Measurements from ENCODE around the gene INPP4B.

INPP4B gene

GRCh38 chr4:142347241-142347640 lies 498.9 kb downstream of the INPP4B start:
- Mint-ChIP-seq H3K27me3 (ENCODE audit: low read depth) (no peaks in the 10 kb centered on the region), H3K36me3 (ENCODE audit: low read depth) (no peaks in the 10 kb centered on the region), H3K9me3 (no peaks in the 10 kb centered on the region), H3K27ac (no peak overlapping the region), H3K4me3 (no peak overlapping the region), H3K4me1 (peaks cover 56% of the 10 kb centered on the region)
- no peak for TF ChIP-seq CTCF (IDR thresholded peaks at IDR 0.05; ENCODE audit: unreplicated experiment in 3 of 3)

- H3K9me3 Mint-ChIP-seq, result no peaks in the 10 kb centered on the region
- no peak overlapping the region for H3K4me3 Mint-ChIP-seq
- H3K27ac Mint-ChIP-seq, result no peak overlapping the region
- H3K27me3 Mint-ChIP-seq (ENCODE audit: low read depth), result no peaks in the 10 kb centered on the region
- no peak for TF ChIP-seq CTCF (IDR thresholded peaks at IDR 0.05; ENCODE audit: unreplicated experiment in 3 of 3)
- no peaks in the 10 kb centered on the region for H3K36me3 Mint-ChIP-seq (ENCODE audit: low read depth)
- H3K4me1 Mint-ChIP-seq, result peaks cover 43% of the 10 kb centered on the region
Measured at GRCh38 chr4:142345924-142346323, 500.2 kb downstream of the INPP4B start.

GRCh38 chr4:142341268-142341667 lies 504.8 kb downstream of the INPP4B start:
- Mint-ChIP-seq H3K27me3 (ENCODE audit: low read depth) (no peaks in the 10 kb centered on the region), H3K4me3 (no peak overlapping the region), H3K27ac (no peak overlapping the region), H3K36me3 (ENCODE audit: low read depth) (no peaks in the 10 kb centered on the region), H3K9me3 (peaks cover 4% of the 10 kb centered on the region), H3K4me1 (peaks cover 5% of the 10 kb centered on the region)
- no peak for TF ChIP-seq CTCF (IDR thresholded peaks at IDR 0.05; ENCODE audit: unreplicated experiment in 3 of 3)

- H3K27ac Mint-ChIP-seq, result no peak overlapping the region
Measured at GRCh38 chr4:142339053-142339452, 507.0 kb downstream of the INPP4B start.

GRCh38 chr4:142336251-142336934 lies 509.7 kb downstream of the INPP4B start:
- Mint-ChIP-seq H3K36me3 (ENCODE audit: low read depth) (peaks cover 3% of the 10 kb centered on the region), H3K9me3 (peaks cover 4% of the 10 kb centered on the region), H3K27me3 (ENCODE audit: low read depth) (no peaks in the 10 kb centered on the region), H3K4me1 (peaks cover 11% of the 10 kb centered on the region), H3K27ac (no peak overlapping the region), H3K4me3 (no peak overlapping the region)
- TF ChIP-seq CTCF (IDR thresholded peaks at IDR 0.05; ENCODE audit: unreplicated experiment in 3 of 3), result no peak

More at GRCh38 chr4:142339053-142339452, 507.0 kb downstream of the INPP4B start:
- H3K27me3 Mint-ChIP-seq (ENCODE audit: low read depth), result no peaks in the 10 kb centered on the region
- H3K4me1 Mint-ChIP-seq, result peaks cover 2% of the 10 kb centered on the region
- H3K9me3 Mint-ChIP-seq, result peaks cover 4% of the 10 kb centered on the region
- H3K36me3 Mint-ChIP-seq (ENCODE audit: low read depth), result peaks cover 3% of the 10 kb centered on the region
- TF ChIP-seq CTCF (IDR thresholded peaks at IDR 0.05; ENCODE audit: unreplicated experiment in 3 of 3), result no peak
- H3K4me3 Mint-ChIP-seq, result no peak overlapping the region

- Mint-ChIP-seq H3K36me3 (ENCODE audit: low read depth) (peaks cover 3% of the 10 kb centered on the region), H3K27ac (peak overlapping the region in 1 of 3 experiments; percentile 9), H3K4me3 (no peak overlapping the region), H3K27me3 (ENCODE audit: low read depth) (no peaks in the 10 kb centered on the region), H3K4me1 (peaks cover 18% of the 10 kb centered on the region), H3K9me3 (peaks cover 4% of the 10 kb centered on the region)
- TF ChIP-seq CTCF (IDR thresholded peaks at IDR 0.05; ENCODE audit: unreplicated experiment in 3 of 3), result no peak
Measured at GRCh38 chr4:142334931-142335330, 511.2 kb downstream of the INPP4B start.

Data from nephron (organoid).